Measurements from ENCODE around the gene BCL11B.

- TF ChIP-seq, protein P1, sequence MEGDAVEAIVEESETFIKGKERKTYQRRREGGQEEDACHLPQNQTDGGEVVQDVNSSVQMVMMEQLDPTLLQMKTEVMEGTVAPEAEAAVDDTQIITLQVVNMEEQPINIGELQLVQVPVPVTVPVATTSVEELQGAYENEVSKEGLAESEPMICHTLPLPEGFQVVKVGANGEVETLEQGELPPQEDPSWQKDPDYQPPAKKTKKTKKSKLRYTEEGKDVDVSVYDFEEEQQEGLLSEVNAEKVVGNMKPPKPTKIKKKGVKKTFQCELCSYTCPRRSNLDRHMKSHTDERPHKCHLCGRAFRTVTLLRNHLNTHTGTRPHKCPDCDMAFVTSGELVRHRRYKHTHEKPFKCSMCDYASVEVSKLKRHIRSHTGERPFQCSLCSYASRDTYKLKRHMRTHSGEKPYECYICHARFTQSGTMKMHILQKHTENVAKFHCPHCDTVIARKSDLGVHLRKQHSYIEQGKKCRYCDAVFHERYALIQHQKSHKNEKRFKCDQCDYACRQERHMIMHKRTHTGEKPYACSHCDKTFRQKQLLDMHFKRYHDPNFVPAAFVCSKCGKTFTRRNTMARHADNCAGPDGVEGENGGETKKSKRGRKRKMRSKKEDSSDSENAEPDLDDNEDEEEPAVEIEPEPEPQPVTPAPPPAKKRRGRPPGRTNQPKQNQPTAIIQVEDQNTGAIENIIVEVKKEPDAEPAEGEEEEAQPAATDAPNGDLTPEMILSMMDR (conservative IDR thresholded peaks at IDR 0.05; ENCODE audit: low read depth, low read length), result no peak
- no peak for TF ChIP-seq EZH2 (IDR thresholded peaks at IDR 0.05; ENCODE audit: borderline replicate concordance, low read depth, low read length, poor library complexity, severe bottlenecking)
Observed at GRCh38 chr14:99194136-99194535, 77.9 kb downstream of the BCL11B start.

All from A673 (cell line).